ENCODE results near the gene BHLHE23.

The BHLHE23 gene

GRCh38 chr20:62991196-62991807 is 15.5 kb downstream of the BHLHE23 start:
- no peaks in the 10 kb centered on the region for H3K79me2 ChIP-seq (ENCODE audit: control insufficient read depth, insufficient read depth, low read length)
- H2BK15ac ChIP-seq (replicated peaks; ENCODE audit: low read depth): no peak overlapping the region
- H3K23ac ChIP-seq (ENCODE audit: low read length): no peak overlapping the region
- H3K4me2 ChIP-seq (ENCODE audit: low read length): no peak overlapping the region
- H3K4me1 ChIP-seq (ENCODE audit: control insufficient read depth, low read depth, low read length): no peaks in the 10 kb centered on the region
- H3K18ac ChIP-seq (ENCODE audit: low read length): no peak overlapping the region
- no peaks in the 10 kb centered on the region for H3K27me3 ChIP-seq (ENCODE audit: insufficient read depth, low read length, poor library complexity)
- H3K36me3 ChIP-seq (ENCODE audit: control insufficient read depth, insufficient read depth, low read length): no peaks in the 10 kb centered on the region
- H3K56ac ChIP-seq (ENCODE audit: low read length): no peak overlapping the region
- no peak overlapping the region for H4K5ac ChIP-seq (ENCODE audit: low read length)
- H3K4ac ChIP-seq (ENCODE audit: low read depth, low read length): no peak overlapping the region
- H3K79me1 ChIP-seq (ENCODE audit: low read length): no peaks in the 10 kb centered on the region
- H2BK120ac ChIP-seq (ENCODE audit: low read depth, low read length): no peak overlapping the region
- no peak overlapping the region for H3K27ac ChIP-seq (ENCODE audit: low read depth, low read length)
- no peak overlapping the region for H2BK5ac ChIP-seq (ENCODE audit: low read length)
- no CpG with 5 or more reads among the region's 13 CpGs for WGBS (ENCODE audit: extremely low coverage, insufficient coverage, low lambda C conversion rate)
- no peak overlapping the region for H3K4me3 ChIP-seq (ENCODE audit: low read length)
- no peak for DNase-seq
- no peak overlapping the region for H2AK5ac ChIP-seq (ENCODE audit: low read length)
- no peak overlapping the region for H3K9ac ChIP-seq (ENCODE audit: low read length)
- H4K8ac ChIP-seq (ENCODE audit: low read depth, low read length): no peak overlapping the region

GRCh38 chr20:62990306-62990825 is 16.4 kb downstream of the BHLHE23 start:
- no peak overlapping the region for H3K9ac ChIP-seq (ENCODE audit: low read length)
- no peak overlapping the region for H3K56ac ChIP-seq (ENCODE audit: low read length)
- H3K4me3 ChIP-seq (ENCODE audit: low read length): no peak overlapping the region
- no peaks in the 10 kb centered on the region for H3K4me1 ChIP-seq (ENCODE audit: control insufficient read depth, low read depth, low read length)
- H2BK15ac ChIP-seq (replicated peaks; ENCODE audit: low read depth): no peak overlapping the region
- no peaks in the 10 kb centered on the region for H3K79me1 ChIP-seq (ENCODE audit: low read length)
- H3K36me3 ChIP-seq (ENCODE audit: control insufficient read depth, insufficient read depth, low read length): no peaks in the 10 kb centered on the region
- H3K27me3 ChIP-seq (ENCODE audit: insufficient read depth, low read length, poor library complexity): no peaks in the 10 kb centered on the region
- H3K18ac ChIP-seq (ENCODE audit: low read length): no peak overlapping the region
- WGBS (ENCODE audit: extremely low coverage, insufficient coverage, low lambda C conversion rate): no CpG with 5 or more reads among the region's 22 CpGs
- H4K5ac ChIP-seq (ENCODE audit: low read length): no peak overlapping the region
- H3K4ac ChIP-seq (ENCODE audit: low read depth, low read length): no peak overlapping the region
- no peak overlapping the region for H3K23ac ChIP-seq (ENCODE audit: low read length)
- H2BK120ac ChIP-seq (ENCODE audit: low read depth, low read length): no peak overlapping the region
- no peak overlapping the region for H3K4me2 ChIP-seq (ENCODE audit: low read length)
- H2AK5ac ChIP-seq (ENCODE audit: low read length): no peak overlapping the region
- H4K8ac ChIP-seq (ENCODE audit: low read depth, low read length): no peak overlapping the region
- no peak overlapping the region for H2BK5ac ChIP-seq (ENCODE audit: low read length)
- no peaks in the 10 kb centered on the region for H3K79me2 ChIP-seq (ENCODE audit: control insufficient read depth, insufficient read depth, low read length)
- no peak overlapping the region for H3K27ac ChIP-seq (ENCODE audit: low read depth, low read length)
- DNase-seq: no peak

- no peaks in the 10 kb centered on the region for H3K79me1 ChIP-seq (ENCODE audit: low read length)
- no peak overlapping the region for H3K9ac ChIP-seq (ENCODE audit: low read length)
- no peak overlapping the region for H4K5ac ChIP-seq (ENCODE audit: low read length)
- no CpG with 5 or more reads among the region's 11 CpGs for WGBS (ENCODE audit: extremely low coverage, insufficient coverage, low lambda C conversion rate)
- H2BK5ac ChIP-seq (ENCODE audit: low read length): no peak overlapping the region
- no peaks in the 10 kb centered on the region for H3K27me3 ChIP-seq (ENCODE audit: insufficient read depth, low read length, poor library complexity)
- H3K27ac ChIP-seq (ENCODE audit: low read depth, low read length): no peak overlapping the region
- no peaks in the 10 kb centered on the region for H3K4me1 ChIP-seq (ENCODE audit: control insufficient read depth, low read depth, low read length)
- no peak overlapping the region for H3K23ac ChIP-seq (ENCODE audit: low read length)
- no peak overlapping the region for H3K4ac ChIP-seq (ENCODE audit: low read depth, low read length)
- H3K4me3 ChIP-seq (ENCODE audit: low read length): no peak overlapping the region
- no peak overlapping the region for H4K8ac ChIP-seq (ENCODE audit: low read depth, low read length)
- H3K79me2 ChIP-seq (ENCODE audit: control insufficient read depth, insufficient read depth, low read length): no peaks in the 10 kb centered on the region
- H2BK120ac ChIP-seq (ENCODE audit: low read depth, low read length): no peak overlapping the region
- DNase-seq: no peak
- no peak overlapping the region for H3K18ac ChIP-seq (ENCODE audit: low read length)
- no peak overlapping the region for H3K4me2 ChIP-seq (ENCODE audit: low read length)
- no peak overlapping the region for H3K56ac ChIP-seq (ENCODE audit: low read length)
- H2AK5ac ChIP-seq (ENCODE audit: low read length): no peak overlapping the region
- no peaks in the 10 kb centered on the region for H3K36me3 ChIP-seq (ENCODE audit: control insufficient read depth, insufficient read depth, low read length)
- no peak overlapping the region for H2BK15ac ChIP-seq (replicated peaks; ENCODE audit: low read depth)
Observed at GRCh38 chr20:62989201-62989601, 17.6 kb downstream of the BHLHE23 start.

GRCh38 chr20:62987114-62987513 is 19.6 kb downstream of the BHLHE23 start:
- Histone ChIP-seq H3K36me3 (ENCODE audit: control insufficient read depth, insufficient read depth, low read length) (no peaks in the 10 kb centered on the region), H3K23ac (ENCODE audit: low read length) (peak overlapping the region; percentile 24), H4K5ac (ENCODE audit: low read length) (no peak overlapping the region), H3K9ac (ENCODE audit: low read length) (no peak overlapping the region), H2BK120ac (ENCODE audit: low read depth, low read length) (no peak overlapping the region), H3K4me1 (ENCODE audit: control insufficient read depth, low read depth, low read length) (no peaks in the 10 kb centered on the region), H2BK15ac (replicated peaks; ENCODE audit: low read depth) (no peak overlapping the region), H2AK5ac (ENCODE audit: low read length) (no peak overlapping the region), H3K27me3 (ENCODE audit: insufficient read depth, low read length, poor library complexity) (no peaks in the 10 kb centered on the region), H3K79me2 (ENCODE audit: control insufficient read depth, insufficient read depth, low read length) (no peaks in the 10 kb centered on the region), H3K27ac (ENCODE audit: low read depth, low read length) (no peak overlapping the region), H3K4me2 (ENCODE audit: low read length) (no peak overlapping the region), H2BK5ac (ENCODE audit: low read length) (no peak overlapping the region), H4K8ac (ENCODE audit: low read depth, low read length) (no peak overlapping the region), H3K4me3 (ENCODE audit: low read length) (no peak overlapping the region), H3K79me1 (ENCODE audit: low read length) (no peaks in the 10 kb centered on the region), H3K56ac (ENCODE audit: low read length) (no peak overlapping the region), H3K4ac (ENCODE audit: low read depth, low read length) (no peak overlapping the region), H3K18ac (ENCODE audit: low read length) (no peak overlapping the region)
- no CpG with 5 or more reads among the region's 10 CpGs for WGBS (ENCODE audit: extremely low coverage, insufficient coverage, low lambda C conversion rate)
- DNase-seq: no peak

- no peak overlapping the region for H2BK15ac ChIP-seq (replicated peaks; ENCODE audit: low read depth)
- H3K4ac ChIP-seq (ENCODE audit: low read depth, low read length): no peak overlapping the region
- H3K4me3 ChIP-seq (ENCODE audit: low read length): no peak overlapping the region
- no peak overlapping the region for H2BK5ac ChIP-seq (ENCODE audit: low read length)
- no peak for DNase-seq
- H3K79me2 ChIP-seq (ENCODE audit: control insufficient read depth, insufficient read depth, low read length): no peaks in the 10 kb centered on the region
- no peak overlapping the region for H2BK120ac ChIP-seq (ENCODE audit: low read depth, low read length)
- no peak overlapping the region for H3K9ac ChIP-seq (ENCODE audit: low read length)
- no peak overlapping the region for H4K8ac ChIP-seq (ENCODE audit: low read depth, low read length)
- H3K27me3 ChIP-seq (ENCODE audit: insufficient read depth, low read length, poor library complexity): no peaks in the 10 kb centered on the region
- no peaks in the 10 kb centered on the region for H3K36me3 ChIP-seq (ENCODE audit: control insufficient read depth, insufficient read depth, low read length)
- no peaks in the 10 kb centered on the region for H3K79me1 ChIP-seq (ENCODE audit: low read length)
- no peak overlapping the region for H3K56ac ChIP-seq (ENCODE audit: low read length)
- no CpG with 5 or more reads among the region's 6 CpGs for WGBS (ENCODE audit: extremely low coverage, insufficient coverage, low lambda C conversion rate)
- no peak overlapping the region for H3K4me2 ChIP-seq (ENCODE audit: low read length)
- no peaks in the 10 kb centered on the region for H3K4me1 ChIP-seq (ENCODE audit: control insufficient read depth, low read depth, low read length)
- H4K5ac ChIP-seq (ENCODE audit: low read length): no peak overlapping the region
- no peak overlapping the region for H2AK5ac ChIP-seq (ENCODE audit: low read length)
- no peak overlapping the region for H3K23ac ChIP-seq (ENCODE audit: low read length)
- H3K27ac ChIP-seq (ENCODE audit: low read depth, low read length): no peak overlapping the region
- H3K18ac ChIP-seq (ENCODE audit: low read length): no peak overlapping the region
Observed at GRCh38 chr20:62986257-62986800, 20.4 kb downstream of the BHLHE23 start.

- Histone ChIP-seq H2AK5ac (ENCODE audit: low read length) (no peak overlapping the region), H3K56ac (ENCODE audit: low read length) (no peak overlapping the region)
Observed at GRCh38 chr20:62985444-62985778, 21.4 kb downstream of the BHLHE23 start.

More at GRCh38 chr20:62985444-62985778, 21.4 kb downstream of the BHLHE23 start:
- H2BK120ac ChIP-seq (ENCODE audit: low read depth, low read length): no peak overlapping the region
- no peak overlapping the region for H2BK15ac ChIP-seq (replicated peaks; ENCODE audit: low read depth)
- no CpG with 5 or more reads among the region's 14 CpGs for WGBS (ENCODE audit: extremely low coverage, insufficient coverage, low lambda C conversion rate)
- H3K27me3 ChIP-seq (ENCODE audit: insufficient read depth, low read length, poor library complexity): no peaks in the 10 kb centered on the region
- no peak overlapping the region for H4K5ac ChIP-seq (ENCODE audit: low read length)
- H3K4ac ChIP-seq (ENCODE audit: low read depth, low read length): no peak overlapping the region
- H3K4me2 ChIP-seq (ENCODE audit: low read length): no peak overlapping the region
- H3K27ac ChIP-seq (ENCODE audit: low read depth, low read length): no peak overlapping the region
- no peak overlapping the region for H4K8ac ChIP-seq (ENCODE audit: low read depth, low read length)
- no peak overlapping the region for H3K4me3 ChIP-seq (ENCODE audit: low read length)
- H3K9ac ChIP-seq (ENCODE audit: low read length): no peak overlapping the region
- H3K79me2 ChIP-seq (ENCODE audit: control insufficient read depth, insufficient read depth, low read length): no peaks in the 10 kb centered on the region
- no peak overlapping the region for H3K23ac ChIP-seq (ENCODE audit: low read length)
- H3K79me1 ChIP-seq (ENCODE audit: low read length): no peaks in the 10 kb centered on the region
- H3K36me3 ChIP-seq (ENCODE audit: control insufficient read depth, insufficient read depth, low read length): no peaks in the 10 kb centered on the region
- no peak overlapping the region for H2BK5ac ChIP-seq (ENCODE audit: low read length)
- no peak overlapping the region for H3K18ac ChIP-seq (ENCODE audit: low read length)
- H3K4me1 ChIP-seq (ENCODE audit: control insufficient read depth, low read depth, low read length): no peaks in the 10 kb centered on the region
- no peak for DNase-seq

Data from mesendoderm (in vitro differentiated cells).